HG02571 (cell line): Measurements from ENCODE around the gene ATP9A.
"Not testable (repeated sequence)": the region's sequence is repeated elsewhere in the genome, so short reads cannot be mapped to it uniquely, and the experiment has no call there.

Experiments used
- ATAC-seq: cut with Tn5 transposase; IDR thresholded peaks from one replicate; pipeline ENCODE4 v1.9.1; 2021; ENCODE audit warnings: mild to moderate bottlenecking, moderate library complexity; ENCODE audit not compliant: unreplicated experiment

Gene ATP9A

DNA sequence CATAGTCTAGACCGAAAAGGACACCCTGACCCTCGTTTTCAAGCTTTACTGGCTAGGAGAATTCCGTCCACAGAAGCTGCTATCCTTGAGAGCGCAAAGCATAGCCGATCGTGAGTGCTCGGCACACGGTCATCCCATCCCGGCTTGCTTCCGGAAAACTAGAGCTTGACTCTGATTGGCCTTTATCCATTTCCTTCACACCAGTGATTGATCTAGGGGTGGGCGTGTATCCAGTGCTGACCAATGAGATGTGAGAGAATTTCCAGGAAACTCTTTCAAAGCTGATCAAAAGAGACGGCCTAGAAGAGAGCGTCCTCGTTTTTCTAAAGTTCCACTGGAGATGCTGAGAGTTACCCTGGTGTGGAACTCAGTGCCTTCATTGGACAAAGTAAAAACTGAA lies 184.7 kb downstream of the ATP9A start:
- ATAC-seq, result no peak

DNA sequence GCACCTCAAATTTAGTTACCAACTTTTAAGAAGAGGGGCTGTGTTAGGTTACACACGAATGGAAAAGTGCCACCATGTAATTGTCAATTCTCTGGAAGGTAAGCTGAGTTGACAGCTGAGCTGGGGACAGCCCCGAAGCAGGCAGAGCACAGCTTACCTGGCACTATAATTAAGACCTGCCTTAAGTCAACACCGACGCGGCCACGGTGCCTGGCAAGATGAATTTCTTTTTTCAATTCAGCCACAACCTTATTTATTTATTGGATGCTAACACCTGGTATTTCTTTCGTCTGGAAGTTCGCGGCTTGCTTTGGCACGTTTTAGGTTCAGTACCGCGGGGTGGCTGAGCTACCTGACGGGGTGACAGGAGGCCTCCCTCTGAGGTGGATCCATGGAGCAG lies 185.1 kb downstream of the ATP9A start:
- no peak for ATAC-seq

DNA sequence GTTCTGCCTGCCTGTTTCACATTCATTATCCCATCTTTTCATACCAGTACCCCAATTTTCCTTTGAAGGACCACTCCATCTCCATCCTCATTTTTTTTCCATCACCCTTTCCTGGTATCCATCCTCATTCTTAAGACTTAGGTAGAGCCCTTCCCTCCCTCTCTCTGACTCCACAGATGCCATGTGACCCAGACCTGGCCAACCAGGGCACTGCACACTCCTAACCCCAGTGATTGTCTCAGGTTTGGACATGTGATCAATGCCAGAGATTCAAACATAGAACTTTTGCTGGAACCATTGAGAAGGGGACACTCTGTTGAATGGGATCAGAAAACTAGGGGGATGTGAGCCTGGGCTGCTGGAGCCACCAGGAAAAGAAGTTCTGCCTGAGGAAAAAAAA lies 186.6 kb downstream of the ATP9A start:
- no peak for ATAC-seq

DNA sequence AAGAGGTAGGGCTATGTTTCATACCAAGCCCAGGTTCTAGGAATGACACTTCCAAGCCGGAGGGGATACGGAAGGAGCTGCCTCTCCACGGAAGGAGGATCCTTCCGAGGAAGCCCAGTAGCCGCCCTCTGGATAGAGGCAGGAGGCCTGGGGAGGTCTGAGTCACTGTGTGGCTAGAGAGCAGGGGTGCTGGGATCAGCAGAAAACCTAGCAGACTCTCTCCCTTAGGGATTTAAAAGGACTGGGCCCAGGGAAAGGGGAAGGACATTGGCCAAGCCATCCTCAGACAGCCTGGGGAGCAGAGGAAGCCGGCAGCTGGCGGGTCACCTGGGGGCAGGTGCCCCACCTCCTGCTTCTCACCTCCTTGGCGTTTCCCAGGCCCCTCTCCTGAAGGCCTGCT lies 189.1 kb downstream of the ATP9A start:
- ATAC-seq, result no peak

DNA sequence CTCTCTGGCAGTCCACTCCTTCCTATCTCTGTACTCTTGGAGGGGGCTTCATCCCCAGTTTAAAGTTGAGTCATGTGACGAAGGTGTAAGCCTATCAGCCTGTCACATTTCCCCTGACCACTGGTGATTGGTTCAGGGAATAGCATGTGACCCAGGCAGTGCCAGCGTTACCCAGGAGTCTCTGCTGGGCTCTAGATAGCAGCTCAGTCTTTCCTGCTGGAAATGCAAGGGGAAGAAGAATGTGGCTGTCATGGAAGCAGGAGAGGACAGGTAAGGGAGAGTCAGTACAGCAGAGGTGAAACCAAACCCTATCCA lies 190.1 kb downstream of the ATP9A start:
- no peak for ATAC-seq

DNA sequence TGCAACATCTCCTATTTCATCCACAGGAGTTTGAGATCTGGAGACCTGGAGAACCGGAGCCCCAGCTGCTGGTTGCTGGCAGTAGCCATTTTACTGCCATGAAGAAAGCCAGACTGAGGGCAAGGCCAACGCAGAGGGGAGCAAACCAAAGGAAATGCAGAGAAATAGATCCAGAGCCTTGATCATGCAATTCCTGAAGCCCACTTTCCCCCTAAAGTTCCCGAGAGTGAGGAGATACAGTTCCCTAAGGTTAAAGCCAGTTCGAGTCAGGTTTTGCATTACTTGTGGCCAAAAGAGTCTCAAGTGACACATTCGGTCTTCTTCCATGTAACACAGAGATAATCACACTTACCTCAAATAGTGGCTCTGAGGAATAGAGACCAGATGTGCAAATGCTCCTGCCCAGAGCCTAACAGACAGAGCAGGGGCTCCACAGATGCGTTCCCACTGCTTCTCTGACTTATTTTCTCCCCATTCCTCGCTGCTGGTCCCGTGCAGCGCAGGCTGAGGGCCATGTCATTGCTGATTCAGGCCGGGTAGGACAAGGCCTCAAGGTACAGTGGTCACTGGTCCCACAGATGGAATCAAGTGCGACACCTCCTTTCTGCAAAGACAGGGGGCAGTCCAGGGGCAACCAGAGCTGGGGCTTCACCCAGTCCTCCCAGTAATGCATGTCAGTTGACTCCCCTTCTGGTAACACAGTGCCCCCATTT lies 190.6 kb downstream of the ATP9A start:
- no peak for ATAC-seq

DNA sequence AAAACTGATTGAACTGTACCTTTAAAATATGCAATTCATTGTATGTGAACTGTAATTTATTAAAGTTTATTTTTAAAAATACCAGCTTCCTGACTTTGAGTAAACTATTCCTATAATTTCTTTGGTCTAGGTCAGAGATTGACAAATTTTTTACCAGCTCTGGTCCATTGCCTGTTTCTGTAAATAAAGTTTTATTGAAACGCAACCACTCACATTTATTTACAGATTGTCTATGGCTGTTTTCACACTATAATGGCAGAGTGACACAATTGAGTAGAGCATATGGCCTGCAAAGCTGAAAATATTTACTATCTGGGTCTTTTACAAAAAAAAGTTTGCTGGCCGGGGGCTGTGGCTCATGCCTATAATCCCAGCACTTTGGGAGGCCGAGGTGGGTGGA lies 192.7 kb downstream of the ATP9A start:
- no peak for ATAC-seq

DNA sequence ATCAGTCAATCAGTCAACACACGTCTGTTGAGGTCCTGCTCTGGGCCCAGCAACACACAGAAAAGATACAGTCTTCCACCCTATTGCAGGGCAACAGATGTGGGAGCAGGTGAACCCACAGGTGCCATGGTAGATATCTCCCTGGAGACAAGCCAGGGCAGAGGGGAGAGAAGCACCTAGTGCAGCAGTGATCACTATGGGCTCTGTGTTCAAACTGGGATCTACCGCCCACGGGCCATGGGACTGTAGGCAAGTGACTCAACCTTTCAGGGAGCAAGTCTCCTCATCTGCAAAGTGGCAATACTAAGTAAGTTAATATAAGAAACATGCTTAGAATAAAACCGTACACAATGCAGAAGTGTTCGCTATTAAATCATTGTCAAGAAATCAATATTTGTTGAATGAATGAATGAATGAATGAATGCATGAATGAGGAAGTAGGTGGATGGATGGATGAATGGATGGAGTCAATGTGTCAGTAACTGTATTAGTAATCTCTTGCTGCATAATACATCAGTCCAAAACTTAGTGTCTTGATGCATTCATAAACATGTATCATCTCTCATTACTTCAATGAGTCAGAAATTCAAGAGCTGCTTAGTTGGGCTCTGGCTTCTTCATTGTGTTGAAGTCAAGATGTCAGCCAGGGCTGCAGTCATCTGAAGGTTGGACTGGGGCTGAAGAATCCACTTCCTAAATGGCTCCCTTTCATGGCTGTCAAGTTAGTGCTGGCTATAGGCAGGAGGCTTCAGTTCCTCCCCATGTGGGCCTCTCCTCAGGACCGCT lies 193.7 kb downstream of the ATP9A start:
- ATAC-seq, result no peak

DNA sequence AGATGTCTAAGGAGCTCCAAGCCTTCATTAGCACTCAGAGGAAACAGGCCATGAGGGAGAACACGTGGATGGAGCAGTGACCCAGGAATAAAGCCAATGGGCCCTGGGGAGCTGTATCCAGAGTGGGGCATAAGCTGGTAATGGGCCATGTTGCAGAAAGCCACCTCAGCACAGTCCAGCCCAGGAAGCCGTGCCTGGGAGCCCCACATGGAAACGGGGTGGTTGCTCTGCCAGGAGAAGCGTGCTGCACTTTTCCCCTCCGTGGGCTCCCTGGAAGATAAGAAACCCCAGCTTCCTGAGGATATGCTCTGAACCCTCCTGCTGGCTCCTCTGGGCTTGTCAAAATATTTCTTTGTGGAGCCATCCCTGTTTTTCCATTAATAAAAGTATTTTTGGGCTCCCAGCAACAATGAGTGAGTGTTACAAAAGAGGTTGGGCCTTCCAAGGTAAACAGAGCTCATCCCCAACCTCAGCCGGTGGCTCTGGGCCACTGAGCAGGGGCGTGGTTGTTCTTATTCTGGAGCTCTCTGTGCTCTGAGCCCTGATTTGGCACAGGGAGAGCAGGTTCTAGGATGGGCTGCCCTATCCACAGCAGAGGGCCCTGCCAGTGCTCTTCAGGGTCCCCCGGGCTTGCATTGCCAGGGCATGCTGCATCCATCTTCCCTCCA lies 194.5 kb downstream of the ATP9A start:
- ATAC-seq, result no peak

DNA sequence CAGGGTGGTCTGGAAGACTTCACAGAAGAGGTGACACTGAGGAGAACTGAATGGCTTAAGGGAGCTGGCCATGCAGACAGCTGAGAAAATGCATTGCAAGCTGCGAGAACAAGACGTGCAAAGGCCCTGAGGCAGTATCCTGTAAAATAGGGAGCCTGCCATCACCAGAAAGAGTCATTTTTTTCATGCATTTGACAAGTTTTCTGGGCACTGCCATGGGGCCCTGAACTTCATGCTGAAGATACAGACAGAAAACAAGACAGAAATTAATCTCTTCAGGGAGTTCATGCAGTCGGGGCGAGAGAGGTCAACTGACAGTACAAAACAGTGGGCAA lies 196.8 kb downstream of the ATP9A start:
- ATAC-seq, result no peak

DNA sequence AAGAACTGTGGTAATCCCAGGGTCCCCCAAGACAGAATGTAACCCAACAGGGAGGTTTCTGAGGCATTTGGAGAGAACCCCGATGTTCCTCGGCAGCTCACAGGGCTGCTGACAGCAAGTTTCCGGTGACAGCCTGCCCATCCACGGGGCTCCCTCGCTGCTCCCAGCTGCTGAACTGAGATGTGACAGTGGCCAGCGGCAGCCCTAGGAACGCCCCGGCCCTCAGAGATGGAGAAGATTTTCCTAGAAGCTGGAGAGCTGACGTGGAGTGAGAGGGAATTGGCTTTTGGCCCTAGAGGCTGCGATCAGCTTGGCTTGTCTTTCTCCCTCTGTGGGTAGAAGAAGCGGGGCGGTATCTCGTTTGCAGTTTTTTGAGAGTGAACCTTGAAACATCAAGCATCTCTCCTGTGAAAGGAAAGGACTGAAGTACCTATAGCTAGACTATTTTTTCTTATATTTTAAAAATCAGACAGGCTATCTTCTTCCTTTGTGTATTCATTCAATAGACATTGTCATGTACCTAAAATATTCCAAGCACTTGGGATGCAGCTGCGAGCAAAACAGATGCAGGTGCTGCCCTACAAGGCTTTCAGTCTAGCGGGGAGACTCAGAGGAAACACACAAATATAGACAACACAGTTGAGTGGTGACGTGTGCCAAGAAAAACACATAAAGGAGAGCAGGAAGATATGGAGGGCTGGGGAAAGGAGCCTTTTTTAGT lies 197.3 kb downstream of the ATP9A start:
- no peak for ATAC-seq

DNA sequence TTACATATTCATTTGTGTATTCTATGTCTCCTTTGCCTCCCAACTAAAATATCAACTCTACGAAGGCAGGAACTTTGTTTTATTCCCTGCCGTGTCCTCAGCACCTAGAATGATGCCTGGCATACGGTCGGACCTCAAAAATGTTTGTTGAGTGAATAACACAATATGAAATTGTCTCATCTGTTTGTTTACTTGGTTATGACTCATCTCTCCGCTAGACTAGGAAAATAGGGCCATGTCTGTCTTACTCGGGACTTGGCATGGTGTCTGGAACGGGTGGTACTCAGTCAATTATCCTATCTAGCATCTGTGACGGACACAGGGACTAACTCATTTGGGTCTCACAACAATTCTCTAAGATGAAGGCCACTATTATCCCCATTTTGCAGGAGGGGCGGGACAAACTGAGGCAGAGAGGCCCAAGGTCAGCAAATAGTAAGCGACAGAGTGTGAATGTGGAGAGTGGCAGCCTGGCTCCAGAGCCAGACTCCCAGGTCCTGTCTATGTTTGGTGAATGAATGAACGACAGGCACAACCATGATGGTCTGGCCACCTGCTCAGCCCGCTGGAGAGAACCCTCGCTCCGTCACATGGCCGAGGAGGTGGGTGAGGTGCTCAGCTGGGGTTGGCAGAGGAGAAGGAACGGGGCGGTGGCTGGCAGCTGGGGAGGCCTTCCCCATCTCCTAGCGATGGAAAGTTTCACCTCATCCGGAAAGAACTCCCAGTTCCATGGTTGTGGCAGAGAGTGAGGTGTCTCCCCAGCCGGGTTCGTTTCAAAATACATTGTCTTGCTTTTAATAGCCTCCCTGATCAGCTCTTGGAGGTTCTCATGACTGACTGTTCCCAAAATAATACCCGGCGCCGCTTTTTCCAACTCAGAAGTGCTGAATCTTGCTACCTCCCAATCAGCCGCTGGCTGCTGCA lies 198.1 kb downstream of the ATP9A start:
- no peak for ATAC-seq

DNA sequence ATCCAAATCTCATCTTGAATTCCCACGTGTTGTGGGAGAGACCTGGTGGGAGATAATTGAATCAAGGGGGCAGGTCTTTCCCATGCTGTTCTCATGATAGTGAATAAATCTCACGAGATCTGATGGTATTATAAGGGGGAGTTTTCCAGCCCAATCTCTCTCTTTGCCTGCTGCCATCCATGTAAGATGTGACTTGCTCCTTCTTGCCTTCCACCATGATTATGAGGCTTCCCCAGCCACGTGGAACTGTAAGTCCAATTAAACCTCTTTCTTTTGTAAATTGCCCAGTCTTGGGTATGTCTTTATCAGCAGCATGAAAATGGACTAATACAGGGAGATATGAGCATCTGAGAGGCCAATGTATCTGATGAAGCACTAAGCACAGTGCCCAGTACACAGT lies 199.7 kb downstream of the ATP9A start:
- ATAC-seq, result not testable (repeated sequence)

DNA sequence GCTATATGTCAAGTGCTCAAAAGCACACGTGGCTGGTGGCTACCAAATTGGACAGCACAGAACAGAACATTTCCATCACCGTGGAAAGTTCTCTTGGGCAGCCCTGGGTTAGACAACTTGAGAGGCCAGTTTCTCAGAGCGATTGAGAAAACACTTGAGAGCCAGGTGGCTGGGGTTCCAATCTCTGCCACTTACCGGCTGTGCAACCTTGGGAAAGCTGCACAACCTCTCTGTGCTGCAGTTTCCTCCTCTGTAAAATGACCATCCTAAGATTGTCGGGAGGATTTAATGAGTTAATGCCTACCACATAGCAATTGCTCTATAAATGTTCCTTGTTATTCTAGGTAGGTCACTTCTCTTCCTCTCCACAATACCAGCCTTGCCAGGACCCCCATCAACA lies 200.6 kb downstream of the ATP9A start:
- ATAC-seq, result no peak

DNA sequence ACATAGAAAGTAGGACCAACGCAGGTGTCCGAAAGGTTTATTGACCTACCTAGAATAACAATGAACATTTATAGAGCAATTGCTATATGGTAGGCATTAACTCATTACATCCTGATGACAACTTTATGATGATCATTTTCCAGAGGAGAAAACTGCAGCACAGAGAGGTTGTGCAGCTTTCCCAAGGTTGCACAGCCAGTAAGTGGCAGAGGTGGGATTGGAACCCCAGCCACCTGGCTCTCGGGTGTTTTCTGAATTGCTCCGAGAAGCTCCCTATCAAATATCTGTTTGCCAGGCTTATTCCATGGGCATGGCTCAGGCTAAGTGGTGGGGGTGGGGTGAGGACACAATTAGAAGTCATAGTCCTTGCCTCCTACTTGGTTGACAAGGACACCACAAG lies 201.6 kb downstream of the ATP9A start:
- no peak for ATAC-seq

DNA sequence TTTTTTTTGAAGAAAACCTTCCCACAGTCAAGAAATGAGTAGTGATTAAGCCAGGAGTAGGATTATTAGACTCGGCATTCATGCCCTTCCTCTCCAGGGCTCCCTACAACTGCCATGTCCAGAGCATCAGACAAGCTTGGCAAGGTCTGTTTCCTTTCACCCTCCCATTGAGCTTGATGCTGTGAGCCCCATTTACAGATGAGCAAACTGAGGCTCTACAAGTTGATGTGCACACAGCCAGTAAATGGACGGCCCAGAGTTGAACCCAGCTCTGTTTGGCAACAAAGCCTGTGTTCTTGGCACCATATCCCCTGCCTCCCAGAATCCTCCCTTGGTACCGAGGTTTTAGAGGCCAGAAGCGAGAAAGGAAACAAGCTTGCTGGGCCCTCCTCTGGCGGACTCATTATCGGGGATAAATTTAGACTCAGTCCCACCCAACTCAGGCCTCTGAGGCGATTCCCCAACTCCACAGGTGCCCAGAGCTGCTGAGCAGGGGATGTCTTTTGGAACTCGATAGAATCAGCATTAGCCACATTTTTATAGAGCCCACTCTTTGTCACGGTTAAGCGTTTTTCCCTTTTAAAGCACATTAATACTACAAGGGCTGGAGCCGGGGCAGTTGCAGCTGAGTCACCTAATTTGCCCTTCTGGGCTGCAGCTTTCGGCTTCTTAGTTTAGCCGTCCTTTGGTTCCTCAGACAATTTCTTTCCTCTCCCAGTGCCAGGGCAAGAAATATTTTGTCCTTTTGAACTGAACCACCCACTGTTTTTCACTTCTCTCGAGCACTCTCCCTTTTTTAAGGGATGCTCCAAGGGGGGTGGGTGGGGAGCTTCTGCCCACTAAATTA lies 202.7 kb downstream of the ATP9A start:
- no peak for ATAC-seq

DNA sequence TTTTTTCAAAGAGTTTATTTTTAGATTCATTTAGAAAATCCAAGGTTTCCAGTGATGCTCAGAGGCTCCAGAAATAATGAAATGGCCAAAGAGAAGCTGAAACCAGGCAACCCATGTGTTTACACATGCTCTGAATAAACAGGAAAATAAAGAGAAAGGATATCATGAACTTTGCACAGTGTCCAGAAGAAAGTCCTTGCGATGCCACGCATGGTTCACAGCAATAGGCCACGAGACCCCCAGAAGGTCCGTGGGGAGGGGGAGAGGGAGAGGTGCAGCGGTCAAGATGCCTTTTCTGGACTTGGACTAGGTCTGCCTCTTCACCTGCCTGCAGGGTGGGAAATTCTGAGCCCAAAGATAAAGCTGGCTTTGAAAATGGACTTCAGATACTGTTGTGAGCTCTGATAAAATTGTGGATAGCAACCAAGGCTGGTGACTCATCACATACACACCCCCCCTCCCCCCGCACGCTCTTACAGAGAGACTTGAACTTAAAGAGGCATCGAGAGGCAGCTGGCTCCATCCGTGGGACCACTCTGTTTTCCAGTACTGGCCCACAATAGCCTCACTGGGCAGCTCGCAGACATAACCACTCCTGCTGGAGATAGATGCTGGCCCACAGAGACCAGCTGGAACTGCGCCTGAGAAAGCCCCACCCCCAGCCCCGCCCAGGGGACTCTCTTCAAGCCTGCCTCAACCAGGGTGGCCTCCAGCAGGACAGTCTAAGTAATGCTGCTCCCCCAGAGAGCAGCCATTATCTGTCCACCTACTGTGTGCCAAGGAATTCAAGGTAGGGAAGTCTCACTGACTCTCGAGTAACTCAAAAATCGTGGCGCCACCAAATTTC lies 204.5 kb downstream of the ATP9A start:
- no peak for ATAC-seq

DNA sequence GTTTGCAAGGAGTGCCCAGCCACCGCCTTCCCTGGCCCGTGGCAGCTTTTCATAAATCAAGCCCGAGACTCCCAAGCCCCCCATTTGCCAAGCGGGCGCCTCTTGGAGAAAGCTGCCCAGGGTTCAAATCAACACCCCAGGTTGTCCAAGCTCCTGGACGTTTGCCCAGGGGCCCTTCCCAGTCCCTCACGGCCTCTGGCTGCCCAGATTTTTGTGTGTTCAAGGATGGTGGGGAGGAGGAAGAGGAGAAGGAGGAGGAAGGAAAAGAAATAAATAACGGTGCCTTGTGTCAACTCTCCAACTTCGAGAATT lies 205.1 kb downstream of the ATP9A start:
- ATAC-seq, result no peak
